GM12878 (cell line): Measurements from ENCODE around the gene RAC3. TPM values are rescaled to one million over a fixed set of nuclear protein-coding genes. Genes with fewer than 3 reads are reported as not detected.

Source experiments
- ATAC-seq: fragments of 200-7000 bp; cut with Tn5 transposase; 3 replicates; pipeline ENCODE4 v1.9.1; 2020; ENCODE audit warnings: mild to moderate bottlenecking, moderate library complexity
- BruUV-seq: library from RNA; stranded (reverse); fragments of 400-500 nt; replicated peaks from 2 replicates; lab custom pipeline; 2021; lab: Mats Ljungman, UMichigan
- CTCF ChIA-PET: fragments of 300-600 bp; sonication (Branson Sonifier 250); formaldehyde crosslinking; extraction: SDS; loops from one replicate; lab custom pipeline; 2021; ENCODE audit warnings: inconsistent platforms; lab: Yijun Ruan, JAX
- POLR2A ChIA-PET: fragments of 350-600 bp; formaldehyde crosslinking; extraction: SDS; loops from one replicate; lab custom pipeline; 2021; ENCODE audit warnings: inconsistent platforms; lab: Charles Lee
- RAD21 ChIA-PET: fragments of 300-600 bp; sonication (Branson Sonifier 250); formaldehyde crosslinking; loops from one replicate; lab custom pipeline; 2023; ENCODE audit warnings: antibody characterized with exemption; ENCODE audit not compliant: unreplicated experiment; lab: Charles Lee
- SMC1A ChIA-PET: fragments of 300-600 bp; sonication (Branson Sonifier 250); formaldehyde crosslinking; loops from one replicate; lab custom pipeline; 2023; ENCODE audit not compliant: unreplicated experiment, uncharacterized antibody; lab: Charles Lee
- DNase-seq: peaks from one replicate; pipeline ENCODE4 v3.0.0-alpha.2; 2011; ENCODE audit warnings: low read depth, low spot score
- FAIRE-seq: peaks from 3 replicates; lab custom pipeline; 2011; peaks lifted over from hg19 to GRCh38; lab: Jason Lieb, UNC
- H2AFZ ChIP-seq: 2 replicates; pipeline ENCODE4 v1.6.0; 2011; ENCODE audit warnings: low read depth, low read length, control low read depth; ENCODE audit not compliant: control insufficient read depth
- H3K27ac ChIP-seq: 2 replicates; pipeline ENCODE4 v1.5.1; 2011; ENCODE audit warnings: control low read depth; ENCODE audit not compliant: control insufficient read depth, insufficient read depth
- H3K27me3 ChIP-seq, 2 experiments: replicated peaks in 1 of 2; 2 replicates each; pipeline versions ENCODE4 v1.6.0 to v1.6.1; 2011; ENCODE audit warnings: low read length in 1 of 2; ENCODE audit not compliant: control insufficient read depth in 2 of 2, insufficient read depth in 2 of 2
- H3K36me3 ChIP-seq, 2 experiments: 2 replicates each; pipeline ENCODE4 v1.5.1; 2011; ENCODE audit warnings: low read length in 1 of 2; ENCODE audit not compliant: control insufficient read depth in 2 of 2, insufficient read depth in 2 of 2
- H3K4me1 ChIP-seq: 2 replicates; pipeline ENCODE4 v1.6.1; 2011; ENCODE audit warnings: mild to moderate bottlenecking, low read length, moderate library complexity, mixed read lengths; ENCODE audit not compliant: control insufficient read depth, insufficient read depth
- H3K4me2 ChIP-seq: 2 replicates; pipeline ENCODE4 v1.6.0; 2011; ENCODE audit warnings: control low read depth; ENCODE audit not compliant: control insufficient read depth, insufficient read depth
- H3K4me3 ChIP-seq: fragments of 200-600 bp; sonication (generic); 2 replicates; pipeline ENCODE4 v1.5.1; 2016
- H3K79me2 ChIP-seq: 2 replicates; pipeline ENCODE4 v1.6.0; 2011; ENCODE audit warnings: low read length; ENCODE audit not compliant: control insufficient read depth, insufficient read depth
- H3K9ac ChIP-seq: 2 replicates; pipeline ENCODE4 v1.8.0; 2011; ENCODE audit warnings: low read length, control low read depth, mixed read lengths; ENCODE audit not compliant: control insufficient read depth, insufficient read depth
- H3K9me3 ChIP-seq: replicated peaks from 3 replicates; pipeline ENCODE4 v1.5.1; 2011; ENCODE audit warnings: mild to moderate bottlenecking, low read length; ENCODE audit not compliant: control insufficient read depth, insufficient read depth
- H4K20me1 ChIP-seq: 2 replicates; pipeline ENCODE4 v1.6.0; 2011; ENCODE audit not compliant: control insufficient read depth, insufficient read depth
- PAX8 ChIP-seq: fragments of 450-650 bp; IDR thresholded peaks from 2 replicates; pipeline ENCODE4 v1.6.1; 2017; ENCODE audit warnings: mild to moderate bottlenecking, moderate library complexity
- POLR2A ChIP-seq: IDR thresholded peaks from 2 replicates; pipeline ENCODE4 v1.6.1; 2011; ENCODE audit warnings: low read depth, mild to moderate bottlenecking, low read length
- POLR2AphosphoS2 ChIP-seq: IDR thresholded peaks from 2 replicates; pipeline ENCODE4 v1.6.1; 2011; ENCODE audit warnings: low read depth, mild to moderate bottlenecking, low read length, improper control_type of control experiment, moderate library complexity
- ZNF384 ChIP-seq: IDR thresholded peaks from 2 replicates; pipeline ENCODE4 v1.6.1; 2012; ENCODE audit warnings: low read depth, mild to moderate bottlenecking, low read length, improper control_type of control experiment, borderline replicate concordance
- ZNF622 ChIP-seq: fragments of 450-650 bp; IDR thresholded peaks from 2 replicates; pipeline ENCODE4 v1.6.1; 2017; ENCODE audit warnings: mild to moderate bottlenecking, inconsistent platforms
- WGBS: methylation state at CpG from one replicate; pipeline ENCODE4 v1.1.6; 2016; ENCODE audit warnings: low lambda C conversion rate; ENCODE audit not compliant: insufficient replicate concordance, insufficient coverage; ENCODE audit errors: missing lambda C conversion rate; 5-methylcytosine and 5-hydroxymethylcytosine counted together
- in situ Hi-C: fragments of 300-500 bp; cut with MboI; formaldehyde crosslinking; loops from 9 replicates; pipeline ENCODE4 v1.14.3; 2018; ENCODE audit warnings: mixed read lengths
- intact Hi-C: fragments of 100-400 bp; cut with micrococcal nuclease; formaldehyde crosslinking; loops from one replicate; pipeline ENCODE4 v1.14.2; 2022; ENCODE audit not compliant: unreplicated experiment
- polyA plus RNA-seq, 11 experiments: library from polyadenylated mRNA; depleted of rRNA in 4 of 11; unstranded in 6 of 11; stranded (reverse) in 5 of 11; fragments of >200 nt; fragmentation: Nextera tagmentation in 4 of 11; fragmentation: Illumina TruSeq in 1 of 11; extraction: Ambion mirVana in 4 of 11; extraction: Trizol in 1 of 11; gene quantifications; 1 replicate in 1 of 11; 2 replicates in 10 of 11; pipeline versions ENCODE4 v1.2.1 to v1.2.3, GENCODE V29; 2011 to 2016; ENCODE audit warnings: inconsistent platforms in 2 of 11, missing spikeins in 2 of 11, low read depth in 1 of 11
- total RNA-seq, 4 experiments: library from RNA; depleted of rRNA in 3 of 4; stranded (reverse); fragments of >200 nt in 3 of 4; fragmentation: Illumina TruSeq in 1 of 4; extraction: Trizol in 1 of 4; gene quantifications; 2 replicates each; pipeline versions ENCODE4 v1.2.1 to v1.2.3, GENCODE V29; 2013 to 2021

RAC3 gene
- total and polyA plus RNA-seq, 10 of the 15 experiments (the other 5 are each of a cell fraction or from before 2014, with no cell fraction given): 0.11 to 32.9 (median 6.7) TPM

DNA sequence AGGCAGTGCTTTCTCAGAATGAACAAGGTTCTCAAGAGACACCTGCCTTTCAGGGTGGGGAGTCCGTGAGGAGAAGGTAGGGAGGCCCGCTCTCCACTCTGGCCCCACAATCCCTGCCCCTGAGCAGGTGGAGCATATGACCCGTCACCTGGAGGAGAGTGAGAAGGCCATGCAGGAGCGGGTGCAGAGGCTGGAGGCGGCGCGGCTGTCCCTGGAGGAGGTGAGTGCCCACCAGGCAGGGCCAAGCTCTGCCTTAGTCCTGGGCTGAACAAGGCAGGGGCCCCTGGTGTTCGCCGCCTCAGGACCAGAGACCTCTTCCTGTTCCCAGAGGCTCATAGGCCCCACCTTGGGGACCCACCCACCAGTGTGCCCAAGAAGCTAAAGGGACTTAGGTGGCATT, 2.5 kb upstream of the RAC3 start (continued):
- TF ChIP-seq PAX8: no peak
- TF ChIP-seq POLR2AphosphoS2: no peak
- TF ChIP-seq ZNF622: no peak

DNA sequence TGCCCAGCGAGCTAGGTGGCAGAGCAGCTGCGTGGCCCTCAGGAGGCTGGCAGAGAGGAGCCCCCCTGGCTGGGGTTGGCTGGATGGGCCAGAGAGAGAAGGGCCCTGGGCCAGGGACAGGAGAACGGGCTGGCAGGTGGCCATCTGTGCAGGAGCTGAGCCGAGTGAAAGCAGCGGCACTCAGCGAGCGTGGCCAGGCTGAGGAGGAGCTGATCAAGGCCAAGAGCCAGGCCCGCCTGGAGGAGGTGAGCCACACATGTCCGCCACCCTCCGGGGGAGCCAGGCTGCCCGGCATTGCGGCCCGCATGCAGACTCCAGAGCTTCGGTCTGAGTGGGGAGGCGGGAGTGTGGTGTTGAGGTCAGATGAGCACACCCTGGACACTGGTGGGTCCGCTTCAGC, 2.1 kb upstream of the RAC3 start:
- H3K27ac ChIP-seq: no peak overlapping the region
- no peak overlapping the region for H3K4me3 ChIP-seq
- ChIA-PET RAD21 (interaction anchor here (1.2 to 1.5 kb wide), 5 partner anchors 77 to 321 kb away, joined by 3 to 4 read pairs (median 4); no protein-coding TSS in a partner anchor), SMC1A (interaction anchor here (2.5 kb wide), 1 partner anchor 125 kb away, joined by 13 read pairs; no protein-coding TSS in a partner anchor), CTCF (interaction anchor here (0.5 to 2.3 kb wide), 9 partner anchors 9 to 385 kb away, joined by 3 to 19 read pairs (median 4); no protein-coding TSS in a partner anchor), POLR2A (interaction anchor here (1.1 to 1.3 kb wide), 2 partner anchors 21 to 69 kb away, joined by 3 read pairs; no protein-coding TSS in a partner anchor)
- ATAC-seq (no peak), DNase-seq (no peak)
- peaks cover 3% of the 10 kb centered on the region; the same call in 1 of the 2 replicates for H3K4me1 ChIP-seq
- H3K9ac ChIP-seq: no peak overlapping the region
- H3K4me2 ChIP-seq: no peak overlapping the region
- intact Hi-C loops: no loop called here
- no peaks in the 10 kb centered on the region for H3K79me2 ChIP-seq
- H2AFZ ChIP-seq: no peak overlapping the region
- no peaks in the 10 kb centered on the region for H3K9me3 ChIP-seq
- 92% methylated on average over 16 of the region's 16 CpGs for WGBS
- no peaks in the 10 kb centered on the region for H3K27me3 ChIP-seq
- H4K20me1 ChIP-seq: no peaks in the 10 kb centered on the region
- in situ Hi-C loops: no loop called here
- BruUV-seq: no TSS peak
- TF ChIP-seq ZNF384: no peak
- TF ChIP-seq POLR2A: no peak
- TF ChIP-seq, all 136 proteins: peak for 0
- no peaks in the 10 kb centered on the region; a peak in 1 of 4 replicates for H3K36me3 ChIP-seq
- no peak for FAIRE-seq
